Right cardiac atrium (tissue), 5 donors: ENCODE results near the gene C14orf132. TPM values are rescaled to one million over a fixed set of nuclear protein-coding genes. Genes with fewer than 3 reads are reported as not detected.

ENCODE experiments used
- ATAC-seq, 2 donors: fragments of 200-7000 bp; cut with Tn5 transposase; one replicate each; pipeline versions ENCODE4 v1.8.0 to v1.9.1; 2020; ENCODE audit warnings: moderate library complexity in 2 of 2, mild to moderate bottlenecking in 1 of 2
- DNase-seq, 3 donors: peaks; one replicate each; pipeline ENCODE4 v3.0.0-alpha.2; 2020
- H3K27ac ChIP-seq: one replicate; pipeline ENCODE4 v1.5.1; 2013; ENCODE audit warnings: mild to moderate bottlenecking, low read length, control low read depth, moderate library complexity
- H3K27me3 ChIP-seq: one replicate; pipeline ENCODE4 v1.6.1; 2013; ENCODE audit not compliant: control insufficient read depth, insufficient read depth
- H3K4me1 ChIP-seq: one replicate; pipeline ENCODE4 v1.6.1; 2013; ENCODE audit warnings: low read length; ENCODE audit not compliant: control insufficient read depth, insufficient read depth
- H3K4me3 ChIP-seq: one replicate; pipeline ENCODE4 v1.5.1; 2013; ENCODE audit warnings: low read length, control low read depth
- H3K9me3 ChIP-seq: one replicate; pipeline ENCODE4 v1.6.1; 2013; ENCODE audit warnings: low read length; ENCODE audit not compliant: control insufficient read depth
- WGBS: extraction: QIAGEN DNeasy Blood & Tissue Kit; methylation state at CpG from one replicate; pipeline ENCODE4 v1.1.7; 2013; 5-methylcytosine and 5-hydroxymethylcytosine counted together
- intact Hi-C, 4 donors: fragments of 100-400 bp; cut with DNase I; formaldehyde crosslinking; loops; one replicate each; pipeline versions ENCODE4 v1.11.0 to v1.14.0; 2022 to 2023
- polyA plus RNA-seq: library from polyadenylated mRNA; stranded (reverse); fragments of 200-250 nt; gene quantifications from one replicate; pipeline ENCODE4 v1.2.3, GENCODE V29; 2013
- total RNA-seq, 4 donors: library from RNA; stranded (reverse); fragmentation: NEBNext Ultra II Directional; extraction: Animal tissue kit (Norgen Biotek cat#: 25700); gene quantifications; one replicate each; pipeline ENCODE4 v1.2.1, GENCODE V29; 2021
- donor health status: healthy with polysubstance abuse.
- donor health status: DM: no; HTN: yes; CAD: no.
- donor health status: DM: no; HTN: no; CAD: no.
- donor health status: DM: no; HTN: yes; CAD: no; lungs with severe emphysema.
- donor health status: DM: yes; HTN: yes; CAD: no.

Gene C14orf132
- total and polyA plus RNA-seq, 5 donors = 2.9 to 5.3 (median 4.4) TPM

- Histone ChIP-seq H3K4me1 (no peaks in the 10 kb centered on the region), H3K4me3 (no peak overlapping the region), H3K27ac (no peak overlapping the region), H3K27me3 (no peaks in the 10 kb centered on the region), H3K9me3 (no peaks in the 10 kb centered on the region)
- intact Hi-C loops = no loop called here
- ATAC-seq = no peak
- 72% methylated on average over 9 of the region's 9 CpGs for WGBS
- DNase-seq = no peak
Measured at GRCh38 chr14:96040828-96041371, 1.7 kb downstream of the C14orf132 start.

- Histone ChIP-seq H3K4me1 (no peaks in the 10 kb centered on the region), H3K27me3 (no peaks in the 10 kb centered on the region), H3K27ac (no peak overlapping the region), H3K9me3 (no peaks in the 10 kb centered on the region), H3K4me3 (no peak overlapping the region)
- intact Hi-C loops = no loop called here
- DNase-seq (no peak), ATAC-seq (no peak)
- 68% methylated on average over 4 of the region's 4 CpGs for WGBS
Measured at GRCh38 chr14:96042248-96042930, 3.2 kb downstream of the C14orf132 start.

- DNase-seq (no peak), ATAC-seq (no peak)
- Histone ChIP-seq H3K27ac (no peak overlapping the region), H3K27me3 (no peaks in the 10 kb centered on the region), H3K4me1 (no peaks in the 10 kb centered on the region), H3K9me3 (no peaks in the 10 kb centered on the region), H3K4me3 (no peak overlapping the region)
- intact Hi-C loops = no loop called here
- WGBS = 82% methylated on average over 2 of the region's 2 CpGs
Measured at GRCh38 chr14:96046630-96047029, 7.5 kb downstream of the C14orf132 start.

GRCh38 chr14:96047101-96047500 is 7.9 kb downstream of the C14orf132 start:
- no peak for DNase-seq
- H3K4me3 ChIP-seq = no peak overlapping the region
- H3K9me3 ChIP-seq = no peaks in the 10 kb centered on the region
- ATAC-seq = no peak
- intact Hi-C loops = no loop called here
- H3K4me1 ChIP-seq = no peaks in the 10 kb centered on the region
- H3K27me3 ChIP-seq = no peaks in the 10 kb centered on the region
- no peak overlapping the region for H3K27ac ChIP-seq

- no peaks in the 10 kb centered on the region for H3K4me1 ChIP-seq
- H3K9me3 ChIP-seq = no peaks in the 10 kb centered on the region
- no peak overlapping the region for H3K4me3 ChIP-seq
- ATAC-seq (no peak), DNase-seq (no peak)
- intact Hi-C loops = no loop called here
- no peaks in the 10 kb centered on the region for H3K27me3 ChIP-seq
- no peak overlapping the region for H3K27ac ChIP-seq
Measured at GRCh38 chr14:96049932-96050331, 10.8 kb downstream of the C14orf132 start.

- Histone ChIP-seq H3K9me3 (no peaks in the 10 kb centered on the region), H3K27ac (no peak overlapping the region), H3K4me3 (no peak overlapping the region), H3K27me3 (no peaks in the 10 kb centered on the region), H3K4me1 (no peaks in the 10 kb centered on the region)
- ATAC-seq (no peak), DNase-seq (no peak)
- intact Hi-C loops = no loop called here
- WGBS = 93% methylated on average over 4 of the region's 4 CpGs
Measured at GRCh38 chr14:96050482-96050881, 11.3 kb downstream of the C14orf132 start.

- no peak overlapping the region for H3K4me3 ChIP-seq
- no peaks in the 10 kb centered on the region for H3K9me3 ChIP-seq
- no peak for DNase-seq
- intact Hi-C loops = no loop called here
- no peak for ATAC-seq
- no peaks in the 10 kb centered on the region for H3K4me1 ChIP-seq
- no peak overlapping the region for H3K27ac ChIP-seq
- 76% methylated on average over 3 of the region's 3 CpGs for WGBS
- no peaks in the 10 kb centered on the region for H3K27me3 ChIP-seq
Measured at GRCh38 chr14:96051231-96051630, 12.1 kb downstream of the C14orf132 start.

- H3K27ac ChIP-seq = no peak overlapping the region
- DNase-seq (no peak), ATAC-seq (no peak)
Measured at GRCh38 chr14:96051642-96052540, 12.7 kb downstream of the C14orf132 start.

GRCh38 chr14:96052541-96053247 is 13.5 kb downstream of the C14orf132 start:
- intact Hi-C loops = no loop called here
- H3K27ac ChIP-seq = no peak overlapping the region

More at GRCh38 chr14:96051642-96052540, 12.7 kb downstream of the C14orf132 start:
- H3K9me3 ChIP-seq = no peaks in the 10 kb centered on the region
- H3K4me1 ChIP-seq = no peaks in the 10 kb centered on the region
- no peaks in the 10 kb centered on the region for H3K27me3 ChIP-seq
- WGBS = 84% methylated on average over 14 of the region's 14 CpGs
- intact Hi-C loops = no loop called here
- H3K4me3 ChIP-seq = no peak overlapping the region

GRCh38 chr14:96053248-96053599 is 14.1 kb downstream of the C14orf132 start:
- ATAC-seq (no peak), DNase-seq (no peak)
- no peak overlapping the region for H3K27ac ChIP-seq
- H3K27me3 ChIP-seq = no peaks in the 10 kb centered on the region
- intact Hi-C loops = no loop called here
- 82% methylated on average over 5 of the region's 5 CpGs for WGBS
- H3K9me3 ChIP-seq = no peaks in the 10 kb centered on the region
- H3K4me3 ChIP-seq = no peak overlapping the region
- no peaks in the 10 kb centered on the region for H3K4me1 ChIP-seq

More at GRCh38 chr14:96052541-96053247, 13.5 kb downstream of the C14orf132 start:
- no peak for DNase-seq
- H3K4me3 ChIP-seq = no peak overlapping the region
- no peaks in the 10 kb centered on the region for H3K27me3 ChIP-seq
- no peaks in the 10 kb centered on the region for H3K9me3 ChIP-seq
- no peak for ATAC-seq
- WGBS = 90% methylated on average over 10 of the region's 10 CpGs
- H3K4me1 ChIP-seq = no peaks in the 10 kb centered on the region
